Testis (tissue), 2 donors: ENCODE data around the gene NRIP1.

Experiments used
- POLR2A ChIP-seq: fragments of 450-650 bp; IDR thresholded peaks from one replicate; pipeline ENCODE4 v1.6.1; 2017; ENCODE audit warnings: antibody characterized with exemption, mild to moderate bottlenecking, moderate library complexity
- TF ChIP-seq, protein P1 (sequence below), 3 experiments: fragments of 450-650 bp in 2 of 3; fragments of 200-600 bp in 1 of 3; sonication (generic) in 1 of 3; IDR thresholded peaks; one replicate each; pipeline ENCODE4 v1.5.1; 2016 to 2019; ENCODE audit warnings: antibody characterized with exemption in 3 of 3, mild to moderate bottlenecking in 2 of 3, moderate library complexity in 1 of 3

DNA sequence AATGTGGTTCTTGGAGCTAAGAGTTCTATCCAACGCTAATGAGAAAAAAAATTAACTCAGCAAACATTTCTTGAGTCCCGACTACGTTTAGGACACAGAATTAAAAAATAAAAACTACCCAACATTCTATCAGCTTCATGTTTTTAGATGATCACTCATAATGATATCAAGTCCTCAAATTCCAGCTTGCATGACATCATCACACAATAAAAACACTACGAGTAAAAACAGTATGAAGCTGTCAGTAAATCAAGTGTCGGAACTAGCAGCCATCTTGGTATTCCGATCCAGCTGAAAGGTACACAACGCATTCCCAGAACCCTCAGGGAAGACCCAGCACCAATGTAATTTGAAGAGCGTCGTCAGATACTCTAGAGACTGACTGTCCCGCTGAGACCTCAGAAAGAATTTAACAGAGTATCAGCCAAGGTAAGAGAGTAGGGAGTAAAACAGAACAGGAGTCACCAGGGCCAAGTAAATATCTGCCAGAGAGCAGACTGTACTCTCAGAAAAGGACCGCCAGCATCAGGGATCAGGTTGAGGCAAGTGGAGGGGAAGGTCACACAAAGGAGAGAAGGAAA is 57.0 kb downstream of the NRIP1 start:
- TF ChIP-seq, protein P1, sequence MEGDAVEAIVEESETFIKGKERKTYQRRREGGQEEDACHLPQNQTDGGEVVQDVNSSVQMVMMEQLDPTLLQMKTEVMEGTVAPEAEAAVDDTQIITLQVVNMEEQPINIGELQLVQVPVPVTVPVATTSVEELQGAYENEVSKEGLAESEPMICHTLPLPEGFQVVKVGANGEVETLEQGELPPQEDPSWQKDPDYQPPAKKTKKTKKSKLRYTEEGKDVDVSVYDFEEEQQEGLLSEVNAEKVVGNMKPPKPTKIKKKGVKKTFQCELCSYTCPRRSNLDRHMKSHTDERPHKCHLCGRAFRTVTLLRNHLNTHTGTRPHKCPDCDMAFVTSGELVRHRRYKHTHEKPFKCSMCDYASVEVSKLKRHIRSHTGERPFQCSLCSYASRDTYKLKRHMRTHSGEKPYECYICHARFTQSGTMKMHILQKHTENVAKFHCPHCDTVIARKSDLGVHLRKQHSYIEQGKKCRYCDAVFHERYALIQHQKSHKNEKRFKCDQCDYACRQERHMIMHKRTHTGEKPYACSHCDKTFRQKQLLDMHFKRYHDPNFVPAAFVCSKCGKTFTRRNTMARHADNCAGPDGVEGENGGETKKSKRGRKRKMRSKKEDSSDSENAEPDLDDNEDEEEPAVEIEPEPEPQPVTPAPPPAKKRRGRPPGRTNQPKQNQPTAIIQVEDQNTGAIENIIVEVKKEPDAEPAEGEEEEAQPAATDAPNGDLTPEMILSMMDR (IDR thresholded peaks at IDR 0.05): no peak
- no peak for TF ChIP-seq POLR2A
